ENCODE measurements around the gene THAP5. TPM values are rescaled to one million over a fixed set of nuclear protein-coding genes. Genes with fewer than 3 reads are reported as not detected.
A peak's percentile ranks its signal among the peaks of the same experiment; 100 is the strongest.

Gene THAP5
- total and polyA plus RNA-seq, 4 donors = 30.3 to 60.9 (median 35.5) TPM

DNA sequence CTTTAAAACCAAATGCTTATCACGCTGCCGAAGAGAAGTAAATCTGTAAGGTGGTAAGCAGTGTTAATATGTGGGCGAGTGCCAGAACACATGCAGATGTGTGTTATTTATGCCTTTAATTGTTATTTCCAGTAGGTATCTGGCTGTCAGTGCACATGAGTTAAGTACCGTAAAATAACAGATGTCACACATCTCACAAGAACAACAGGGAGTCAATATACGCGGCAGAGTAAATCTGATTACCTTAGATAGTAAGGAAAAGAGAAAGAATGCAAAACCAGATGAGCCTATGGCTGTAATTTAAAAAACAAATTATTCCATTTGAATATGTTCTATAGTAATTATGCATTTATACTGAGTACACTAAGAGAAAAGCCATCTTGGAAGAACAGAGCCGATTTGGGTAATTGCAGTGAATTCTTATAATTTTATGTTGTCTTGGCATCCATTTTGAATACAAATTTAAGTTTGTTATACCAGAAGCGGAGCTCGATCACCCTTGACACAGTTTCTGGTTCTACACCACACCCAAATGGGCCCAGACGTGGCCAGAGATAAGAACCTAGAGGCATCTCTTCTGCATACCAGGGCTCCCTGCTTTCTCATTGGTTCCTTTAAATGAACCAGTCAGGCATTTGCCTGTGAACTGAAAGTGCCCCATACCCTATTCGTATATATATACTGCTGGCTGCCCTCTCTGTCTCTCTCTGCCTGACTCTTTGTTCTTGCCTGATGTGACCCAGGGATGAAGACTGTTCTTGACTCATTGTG, 35.0 kb upstream of the THAP5 start:
- no peak overlapping the region for H3K27ac ChIP-seq (ENCODE audit: low read depth, low read length)
- H3K27me3 ChIP-seq (ENCODE audit: control insufficient read depth, insufficient read depth, low read length) = no peaks in the 10 kb centered on the region
- H3K4me3 ChIP-seq (ENCODE audit: low read depth, low read length) = no peak overlapping the region
- peak in 1 of 6 donors; percentile 76 for DNase-seq (ENCODE audit: low read depth in 4 of 6, low spot score in 6 of 6)
- H3K4me1 ChIP-seq (ENCODE audit: control insufficient read depth, insufficient read depth, low read length) = no peaks in the 10 kb centered on the region
- 85% methylated on average over 3 of the region's 11 CpGs for WGBS (ENCODE audit: insufficient coverage)
- H3K9me3 ChIP-seq (ENCODE audit: control insufficient read depth, insufficient read depth, low read length) = no peaks in the 10 kb centered on the region
- H3K36me3 ChIP-seq (ENCODE audit: control insufficient read depth, insufficient read depth, low read length) = no peaks in the 10 kb centered on the region

- Histone ChIP-seq H3K9me3 (ENCODE audit: control insufficient read depth, insufficient read depth, low read length) (no peaks in the 10 kb centered on the region), H3K27ac (ENCODE audit: low read depth, low read length) (no peak overlapping the region), H3K4me1 (ENCODE audit: control insufficient read depth, insufficient read depth, low read length) (no peaks in the 10 kb centered on the region), H3K36me3 (ENCODE audit: control insufficient read depth, insufficient read depth, low read length) (no peaks in the 10 kb centered on the region), H3K4me3 (ENCODE audit: low read depth, low read length) (no peak overlapping the region), H3K27me3 (ENCODE audit: control insufficient read depth, insufficient read depth, low read length) (no peaks in the 10 kb centered on the region)
- 65% methylated on average over 2 of the region's 8 CpGs for WGBS (ENCODE audit: insufficient coverage)
- DNase-seq (ENCODE audit: low read depth in 4 of 6, low spot score in 6 of 6) = peak in 1 of 6 donors; percentile 65
Observed at GRCh38 chr7:108603656-108604306, 34.3 kb upstream of the THAP5 start.

DNA sequence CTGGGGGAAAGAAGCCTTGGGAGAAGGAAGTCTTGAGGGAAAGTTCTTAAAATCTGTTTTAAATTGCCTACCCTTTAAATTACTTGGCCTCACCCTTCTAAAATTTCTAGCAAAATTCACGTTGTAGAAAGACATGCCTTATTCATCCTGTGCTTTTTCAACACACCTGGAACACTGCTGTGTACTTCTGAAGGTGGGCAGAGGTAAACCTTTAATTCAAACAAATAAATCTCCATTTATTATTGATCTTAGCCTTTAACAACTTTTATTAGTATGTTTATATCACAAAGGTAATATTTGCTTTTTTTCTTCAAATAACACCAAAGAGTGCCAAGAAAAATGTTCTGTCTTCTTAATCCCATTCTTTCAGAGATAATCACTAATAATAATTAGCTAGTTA, 30.9 kb upstream of the THAP5 start:
- H3K27ac ChIP-seq (ENCODE audit: low read depth, low read length) = no peak overlapping the region
- WGBS (ENCODE audit: insufficient coverage) = no CpG with 5 or more reads among the region's 1 CpG
- H3K4me3 ChIP-seq (ENCODE audit: low read depth, low read length) = no peak overlapping the region
- no peaks in the 10 kb centered on the region for H3K4me1 ChIP-seq (ENCODE audit: control insufficient read depth, insufficient read depth, low read length)
- H3K27me3 ChIP-seq (ENCODE audit: control insufficient read depth, insufficient read depth, low read length) = no peaks in the 10 kb centered on the region
- H3K36me3 ChIP-seq (ENCODE audit: control insufficient read depth, insufficient read depth, low read length) = no peaks in the 10 kb centered on the region
- no peak for DNase-seq (ENCODE audit: low read depth in 4 of 6, low spot score in 6 of 6)
- H3K9me3 ChIP-seq (ENCODE audit: control insufficient read depth, insufficient read depth, low read length) = no peaks in the 10 kb centered on the region

DNA sequence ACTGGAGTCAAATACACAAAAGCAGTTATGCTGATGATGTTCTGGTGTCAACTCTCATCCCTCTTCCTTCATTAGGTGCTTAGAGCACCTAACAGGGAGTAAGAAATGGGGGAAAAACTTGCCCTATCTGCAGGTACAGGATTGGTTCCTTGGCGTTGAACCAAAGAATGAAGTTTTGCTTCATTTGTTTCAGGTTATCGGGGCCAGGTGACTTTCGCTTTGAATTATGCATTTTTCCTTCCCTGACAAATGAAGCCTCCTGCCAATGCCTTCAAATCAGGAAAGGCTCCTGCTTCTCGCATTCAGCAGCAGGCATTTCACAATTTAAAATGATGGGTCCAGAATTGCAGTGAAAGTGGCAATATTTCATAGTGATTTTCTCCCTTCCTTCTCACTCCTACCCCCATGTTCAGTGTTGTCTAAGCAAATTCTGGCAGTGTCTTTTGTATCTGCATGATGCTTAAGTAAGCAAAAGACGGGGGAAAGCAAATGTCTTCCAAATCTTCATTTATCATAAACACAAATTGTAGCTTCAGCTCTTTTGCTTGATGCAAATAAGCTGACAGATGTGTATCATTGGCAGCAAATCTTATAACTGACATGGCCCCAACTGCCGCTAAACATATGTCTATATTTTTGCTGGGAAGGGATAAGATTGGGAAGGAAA, 29.5 kb upstream of the THAP5 start:
- no peaks in the 10 kb centered on the region for H3K27me3 ChIP-seq (ENCODE audit: control insufficient read depth, insufficient read depth, low read length)
- WGBS (ENCODE audit: insufficient coverage) = 100% methylated on average over 2 of the region's 6 CpGs
- no peaks in the 10 kb centered on the region for H3K36me3 ChIP-seq (ENCODE audit: control insufficient read depth, insufficient read depth, low read length)
- peak in 2 of 6 donors; percentile 54 to 79 for DNase-seq (ENCODE audit: low read depth in 4 of 6, low spot score in 6 of 6)
- H3K27ac ChIP-seq (ENCODE audit: low read depth, low read length) = no peak overlapping the region
- no peak overlapping the region for H3K4me3 ChIP-seq (ENCODE audit: low read depth, low read length)
- H3K9me3 ChIP-seq (ENCODE audit: control insufficient read depth, insufficient read depth, low read length) = no peaks in the 10 kb centered on the region
- no peaks in the 10 kb centered on the region for H3K4me1 ChIP-seq (ENCODE audit: control insufficient read depth, insufficient read depth, low read length)

DNA sequence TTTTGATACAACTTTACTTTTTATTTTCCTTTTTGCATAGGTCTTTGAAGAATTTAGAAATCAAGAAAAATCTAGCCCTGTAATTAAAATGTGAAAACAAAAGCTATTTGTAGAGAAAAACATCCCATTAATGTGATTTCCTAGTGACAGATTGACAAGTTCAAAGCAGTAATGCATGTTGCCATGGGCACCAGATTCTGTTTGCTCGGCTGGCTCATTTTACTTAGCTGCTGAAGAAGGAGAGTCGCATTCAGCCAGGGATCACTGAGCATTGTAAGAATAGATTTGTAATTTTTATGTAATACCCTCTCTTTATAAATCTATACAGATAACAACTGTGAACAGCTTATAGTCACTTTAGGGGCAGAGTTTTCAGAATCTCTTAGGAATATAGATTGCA, 28.6 kb upstream of the THAP5 start:
- H3K27ac ChIP-seq (ENCODE audit: low read depth, low read length) = no peak overlapping the region
- H3K4me1 ChIP-seq (ENCODE audit: control insufficient read depth, insufficient read depth, low read length) = no peaks in the 10 kb centered on the region
- no peaks in the 10 kb centered on the region for H3K36me3 ChIP-seq (ENCODE audit: control insufficient read depth, insufficient read depth, low read length)
- DNase-seq (ENCODE audit: low read depth in 4 of 6, low spot score in 6 of 6) = peak in 2 of 6 donors; percentile 83 to 87
- H3K4me3 ChIP-seq (ENCODE audit: low read depth, low read length) = no peak overlapping the region
- no CpG with 5 or more reads among the region's 2 CpGs for WGBS (ENCODE audit: insufficient coverage)
- H3K9me3 ChIP-seq (ENCODE audit: control insufficient read depth, insufficient read depth, low read length) = no peaks in the 10 kb centered on the region
- H3K27me3 ChIP-seq (ENCODE audit: control insufficient read depth, insufficient read depth, low read length) = no peaks in the 10 kb centered on the region

DNA sequence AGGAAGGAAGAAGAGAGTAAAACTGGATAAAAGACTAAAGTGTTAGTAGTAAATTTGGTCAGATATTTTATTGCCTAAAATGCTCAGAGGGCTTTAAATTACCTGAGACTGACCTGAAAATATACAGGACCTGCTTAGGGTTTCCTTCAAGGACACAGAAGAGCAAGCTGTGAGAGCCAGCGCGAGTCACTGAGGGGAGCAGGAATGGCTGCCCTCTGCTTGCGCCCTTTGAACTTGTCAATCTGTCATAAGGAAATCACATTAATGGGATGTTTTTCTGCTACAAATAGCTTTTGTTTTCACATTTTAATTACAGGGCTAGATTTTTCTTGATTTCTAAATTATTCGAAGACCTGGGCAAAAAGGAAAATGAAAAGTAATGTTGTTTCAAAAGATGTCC, 27.1 kb upstream of the THAP5 start:
- Histone ChIP-seq H3K4me1 (ENCODE audit: control insufficient read depth, insufficient read depth, low read length) (no peaks in the 10 kb centered on the region), H3K36me3 (ENCODE audit: control insufficient read depth, insufficient read depth, low read length) (no peaks in the 10 kb centered on the region), H3K4me3 (ENCODE audit: low read depth, low read length) (no peak overlapping the region), H3K27me3 (ENCODE audit: control insufficient read depth, insufficient read depth, low read length) (no peaks in the 10 kb centered on the region), H3K27ac (ENCODE audit: low read depth, low read length) (no peak overlapping the region), H3K9me3 (ENCODE audit: control insufficient read depth, insufficient read depth, low read length) (no peaks in the 10 kb centered on the region)
- WGBS (ENCODE audit: insufficient coverage) = no CpG with 5 or more reads among the region's 4 CpGs
- DNase-seq (ENCODE audit: low read depth in 4 of 6, low spot score in 6 of 6) = no peak

DNA sequence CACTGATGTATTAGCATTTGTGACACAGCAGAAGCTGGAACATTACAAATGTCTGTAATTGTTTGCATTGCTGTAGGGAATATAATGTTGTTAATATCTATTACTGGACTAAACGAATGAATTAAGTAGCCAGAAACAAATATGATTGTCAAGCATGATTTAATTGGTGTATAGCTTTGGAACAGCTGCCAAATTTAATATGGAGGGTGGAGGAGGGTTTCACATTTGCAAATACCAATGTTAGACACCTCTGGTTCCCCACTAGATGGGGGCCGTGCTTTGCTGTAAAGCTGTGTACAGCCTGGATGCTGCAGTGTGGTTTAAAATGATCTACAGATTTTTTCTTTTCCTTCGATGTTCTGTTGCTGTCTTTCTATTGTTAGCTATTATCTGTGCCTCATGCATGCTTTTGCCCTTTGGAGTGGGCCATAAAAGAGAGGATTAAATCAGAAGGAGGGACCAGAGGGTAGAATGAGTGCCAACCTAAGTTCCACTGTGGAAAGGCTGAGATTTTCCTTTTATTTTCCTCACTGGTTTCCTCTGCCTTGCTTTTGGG, 23.2 kb upstream of the THAP5 start:
- Histone ChIP-seq H3K27ac (ENCODE audit: low read depth, low read length) (no peak overlapping the region), H3K4me3 (ENCODE audit: low read depth, low read length) (no peak overlapping the region), H3K36me3 (ENCODE audit: control insufficient read depth, insufficient read depth, low read length) (no peaks in the 10 kb centered on the region), H3K4me1 (ENCODE audit: control insufficient read depth, insufficient read depth, low read length) (no peaks in the 10 kb centered on the region), H3K27me3 (ENCODE audit: control insufficient read depth, insufficient read depth, low read length) (no peaks in the 10 kb centered on the region), H3K9me3 (ENCODE audit: control insufficient read depth, insufficient read depth, low read length) (no peaks in the 10 kb centered on the region)
- DNase-seq (ENCODE audit: low read depth in 4 of 6, low spot score in 6 of 6) = peak in 3 of 6 donors; percentile 53 to 95 (median 81)
- WGBS (ENCODE audit: insufficient coverage) = 33% methylated on average over 2 of the region's 3 CpGs

- WGBS (ENCODE audit: insufficient coverage) = 100% methylated on average over 1 of the region's 2 CpGs
- no peak for DNase-seq (ENCODE audit: low read depth in 4 of 6, low spot score in 6 of 6)
- Histone ChIP-seq H3K27ac (ENCODE audit: low read depth, low read length) (no peak overlapping the region), H3K4me1 (ENCODE audit: control insufficient read depth, insufficient read depth, low read length) (no peaks in the 10 kb centered on the region), H3K9me3 (ENCODE audit: control insufficient read depth, insufficient read depth, low read length) (no peaks in the 10 kb centered on the region), H3K4me3 (ENCODE audit: low read depth, low read length) (no peak overlapping the region), H3K36me3 (ENCODE audit: control insufficient read depth, insufficient read depth, low read length) (no peaks in the 10 kb centered on the region), H3K27me3 (ENCODE audit: control insufficient read depth, insufficient read depth, low read length) (no peaks in the 10 kb centered on the region)
Observed at GRCh38 chr7:108590606-108591005, 21.1 kb upstream of the THAP5 start.

DNA sequence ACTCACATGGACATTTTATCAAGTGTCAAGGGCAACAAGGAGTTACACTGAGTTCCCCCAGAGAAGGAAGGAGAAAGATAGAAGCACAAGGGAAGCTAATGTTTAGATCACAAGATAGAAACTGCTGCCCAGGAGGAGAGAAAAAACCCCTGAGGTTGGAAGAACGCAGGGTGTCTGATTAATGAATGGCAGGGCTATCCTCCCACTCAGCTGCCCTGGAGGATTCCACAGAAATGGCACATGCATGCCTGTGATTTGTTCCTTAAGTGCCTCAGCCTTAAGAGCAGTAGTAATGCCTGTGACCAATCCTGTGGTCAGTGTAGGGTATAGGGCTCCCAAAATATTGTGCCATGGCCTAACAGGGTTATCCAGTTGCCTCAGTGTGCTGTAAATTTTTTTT, 20.4 kb upstream of the THAP5 start:
- 50% methylated on average over 1 of the region's 1 CpG for WGBS (ENCODE audit: insufficient coverage)
- no peak for DNase-seq (ENCODE audit: low read depth in 4 of 6, low spot score in 6 of 6)
- no peaks in the 10 kb centered on the region for H3K9me3 ChIP-seq (ENCODE audit: control insufficient read depth, insufficient read depth, low read length)
- no peaks in the 10 kb centered on the region for H3K27me3 ChIP-seq (ENCODE audit: control insufficient read depth, insufficient read depth, low read length)
- H3K4me3 ChIP-seq (ENCODE audit: low read depth, low read length) = no peak overlapping the region
- no peaks in the 10 kb centered on the region for H3K4me1 ChIP-seq (ENCODE audit: control insufficient read depth, insufficient read depth, low read length)
- H3K36me3 ChIP-seq (ENCODE audit: control insufficient read depth, insufficient read depth, low read length) = no peaks in the 10 kb centered on the region
- no peak overlapping the region for H3K27ac ChIP-seq (ENCODE audit: low read depth, low read length)
